Trophoblast cell (in vitro differentiated cells and primary cell): Measurements from ENCODE around the gene ATP6AP2.

Source experiments
- DNase-seq, 2 donors: peaks; one replicate each; pipeline ENCODE4 v3.0.0-alpha.2; 2016
- H2AFZ ChIP-seq: 2 replicates; pipeline ENCODE4 v1.6.1; 2013; ENCODE audit warnings: low read length, moderate library complexity, mild to moderate bottlenecking; ENCODE audit not compliant: insufficient read depth, poor library complexity
- H2AK5ac ChIP-seq: 2 replicates; pipeline ENCODE4 v1.6.1; 2013; ENCODE audit warnings: mild to moderate bottlenecking, low read length
- H2BK120ac ChIP-seq: 2 replicates; pipeline ENCODE4 v1.6.1; 2013; ENCODE audit warnings: low read length, mild to moderate bottlenecking, moderate library complexity; ENCODE audit not compliant: insufficient read depth, poor library complexity
- H2BK12ac ChIP-seq: 2 replicates; pipeline ENCODE4 v1.6.1; 2013; ENCODE audit warnings: mild to moderate bottlenecking, low read length, moderate library complexity
- H2BK5ac ChIP-seq: 2 replicates; pipeline ENCODE4 v1.6.1; 2013; ENCODE audit warnings: low read length, low read depth, moderate library complexity, mild to moderate bottlenecking; ENCODE audit not compliant: poor library complexity
- H3K14ac ChIP-seq: 2 replicates; pipeline ENCODE4 v1.6.1; 2013; ENCODE audit warnings: mild to moderate bottlenecking, low read length
- H3K18ac ChIP-seq: 2 replicates; pipeline ENCODE4 v1.6.1; 2013; ENCODE audit warnings: mild to moderate bottlenecking, low read length
- H3K23ac ChIP-seq: 2 replicates; pipeline ENCODE4 v1.6.1; 2013; ENCODE audit warnings: low read length
- H3K27ac ChIP-seq: 2 replicates; pipeline ENCODE4 v1.5.1; 2013; ENCODE audit warnings: low read depth, mild to moderate bottlenecking, inconsistent platforms, low read length, moderate library complexity
- H3K27me3 ChIP-seq: 2 replicates; pipeline ENCODE4 v1.6.1; 2013; ENCODE audit warnings: inconsistent platforms, mild to moderate bottlenecking, low read length, moderate library complexity; ENCODE audit not compliant: insufficient read depth
- H3K36me3 ChIP-seq, 2 experiments: 1 replicate in 1 of 2; 2 replicates in 1 of 2; pipeline ENCODE4 v1.6.1; 2013; ENCODE audit warnings: low read length in 2 of 2, mild to moderate bottlenecking in 2 of 2, moderate library complexity in 1 of 2; ENCODE audit not compliant: insufficient read depth in 2 of 2, control insufficient read depth in 1 of 2
- H3K4ac ChIP-seq: 2 replicates; pipeline ENCODE4 v1.6.1; 2013; ENCODE audit warnings: low read depth, mild to moderate bottlenecking, low read length, moderate library complexity
- H3K4me1 ChIP-seq, 2 experiments: 1 replicate in 1 of 2; 2 replicates in 1 of 2; pipeline ENCODE4 v1.6.1; 2013; ENCODE audit warnings: low read length in 2 of 2, mild to moderate bottlenecking in 2 of 2, moderate library complexity in 1 of 2; ENCODE audit not compliant: insufficient read depth in 2 of 2, control insufficient read depth in 1 of 2
- H3K4me2 ChIP-seq: 2 replicates; pipeline ENCODE4 v1.6.1; 2013; ENCODE audit warnings: inconsistent platforms, mild to moderate bottlenecking, low read length, moderate library complexity
- H3K4me3 ChIP-seq: 2 replicates; pipeline ENCODE4 v1.5.1; 2013; ENCODE audit warnings: mild to moderate bottlenecking, low read depth, low read length, inconsistent platforms
- H3K79me1 ChIP-seq: one replicate; pipeline ENCODE4 v1.6.1; 2013; ENCODE audit warnings: low read length
- H3K79me2 ChIP-seq: 2 replicates; pipeline ENCODE4 v1.6.1; 2013; ENCODE audit warnings: low read length, mild to moderate bottlenecking; ENCODE audit not compliant: control insufficient read depth, insufficient read depth, poor library complexity
- H3K9ac ChIP-seq: 2 replicates; pipeline ENCODE4 v1.6.1; 2013; ENCODE audit warnings: mild to moderate bottlenecking, low read length
- H3K9me3 ChIP-seq: 2 replicates; pipeline ENCODE4 v1.6.1; 2013; ENCODE audit warnings: low read depth, mild to moderate bottlenecking, control low read depth, inconsistent platforms, low read length; ENCODE audit not compliant: insufficient read depth
- H4K12ac ChIP-seq: 2 replicates; pipeline ENCODE4 v1.6.1; 2013; ENCODE audit warnings: low read depth, mild to moderate bottlenecking, low read length, moderate library complexity
- H4K8ac ChIP-seq: 2 replicates; pipeline ENCODE4 v1.6.1; 2013; ENCODE audit warnings: low read depth, mild to moderate bottlenecking, low read length, moderate library complexity
- H4K91ac ChIP-seq: one replicate; pipeline ENCODE4 v1.6.1; 2013; ENCODE audit warnings: low read depth, mild to moderate bottlenecking, low read length, moderate library complexity
- WGBS: extraction: QIAGEN DNeasy Blood & Tissue Kit; methylation state at CpG from one replicate; pipeline ENCODE4 v1.1.7; 2013; ENCODE audit warnings: missing lambda C conversion rate; ENCODE audit not compliant: insufficient read length, insufficient coverage; ENCODE audit errors: extremely low coverage; 5-methylcytosine and 5-hydroxymethylcytosine counted together

Gene ATP6AP2

GRCh38 chrX:40576291-40576690 is 4.5 kb upstream of the ATP6AP2 start:
- no peak overlapping the region for H3K9ac ChIP-seq
- H3K27ac ChIP-seq: no peak overlapping the region
- no peaks in the 10 kb centered on the region for H3K4me1 ChIP-seq
- no peak overlapping the region for H3K4me2 ChIP-seq
- no peak overlapping the region for H2BK12ac ChIP-seq
- H2AFZ ChIP-seq: no peak overlapping the region
- no peak overlapping the region for H2BK120ac ChIP-seq
- H3K27me3 ChIP-seq: no peaks in the 10 kb centered on the region
- no peak overlapping the region for H2AK5ac ChIP-seq
- no peak overlapping the region for H3K23ac ChIP-seq
- no peaks in the 10 kb centered on the region for H3K36me3 ChIP-seq
- no peaks in the 10 kb centered on the region for H3K9me3 ChIP-seq
- H3K4me3 ChIP-seq: no peak overlapping the region
- WGBS: no CpG with 5 or more reads among the region's 3 CpGs
- DNase-seq: peak; percentile 9 to 52
- H3K79me1 ChIP-seq: peaks cover 5% of the 10 kb centered on the region
- no peak overlapping the region for H4K12ac ChIP-seq
- no peak overlapping the region for H4K91ac ChIP-seq
- H3K4ac ChIP-seq: no peak overlapping the region
- H3K14ac ChIP-seq: no peak overlapping the region
- no peak overlapping the region for H3K18ac ChIP-seq
- no peak overlapping the region for H4K8ac ChIP-seq
- H2BK5ac ChIP-seq: no peak overlapping the region
- peaks cover 7% of the 10 kb centered on the region for H3K79me2 ChIP-seq

- H3K9me3 ChIP-seq: no peaks in the 10 kb centered on the region
- H3K27me3 ChIP-seq: no peaks in the 10 kb centered on the region
- H4K8ac ChIP-seq: no peak overlapping the region
- H4K91ac ChIP-seq: no peak overlapping the region
- H3K4ac ChIP-seq: no peak overlapping the region
- WGBS: no CpG with 5 or more reads among the region's 7 CpGs
- no peak overlapping the region for H3K18ac ChIP-seq
- H3K36me3 ChIP-seq: no peaks in the 10 kb centered on the region
- H3K4me2 ChIP-seq: no peak overlapping the region
- H4K12ac ChIP-seq: no peak overlapping the region
- H3K14ac ChIP-seq: no peak overlapping the region
- H3K9ac ChIP-seq: no peak overlapping the region
- H3K79me1 ChIP-seq: peaks cover 5% of the 10 kb centered on the region
- peaks cover 7% of the 10 kb centered on the region for H3K79me2 ChIP-seq
- no peak overlapping the region for H3K4me3 ChIP-seq
- DNase-seq: peak in 1 of 2 donors; percentile 9
- H3K23ac ChIP-seq: no peak overlapping the region
- H3K4me1 ChIP-seq: peaks cover 0 to 4% of the 10 kb centered on the region in 2 experiments
- H3K27ac ChIP-seq: no peak overlapping the region
- H2BK120ac ChIP-seq: no peak overlapping the region
- no peak overlapping the region for H2BK12ac ChIP-seq
- no peak overlapping the region for H2AK5ac ChIP-seq
- H2BK5ac ChIP-seq: no peak overlapping the region
- H2AFZ ChIP-seq: no peak overlapping the region
Observed at GRCh38 chrX:40578039-40578695, 2.6 kb upstream of the ATP6AP2 start.

GRCh38 chrX:40579141-40579540 is 1.6 kb upstream of the ATP6AP2 start:
- no peak overlapping the region for H3K23ac ChIP-seq
- peaks cover 7% of the 10 kb centered on the region for H3K79me2 ChIP-seq
- H3K9me3 ChIP-seq: no peaks in the 10 kb centered on the region
- no peak overlapping the region for H2BK5ac ChIP-seq
- H4K8ac ChIP-seq: no peak overlapping the region
- H3K4me3 ChIP-seq: no peak overlapping the region
- H2BK120ac ChIP-seq: no peak overlapping the region
- no peak overlapping the region for H4K91ac ChIP-seq
- H3K4me1 ChIP-seq: peaks cover 0 to 4% of the 10 kb centered on the region in 2 experiments
- no peaks in the 10 kb centered on the region for H3K27me3 ChIP-seq
- no peak overlapping the region for H2BK12ac ChIP-seq
- DNase-seq: no peak
- no peak overlapping the region for H2AFZ ChIP-seq
- no peaks in the 10 kb centered on the region for H3K36me3 ChIP-seq
- no peak overlapping the region for H3K27ac ChIP-seq
- H2AK5ac ChIP-seq: no peak overlapping the region
- no peak overlapping the region for H3K14ac ChIP-seq
- peaks cover 5% of the 10 kb centered on the region for H3K79me1 ChIP-seq
- no peak overlapping the region for H4K12ac ChIP-seq
- H3K4me2 ChIP-seq: no peak overlapping the region
- no peak overlapping the region for H3K18ac ChIP-seq
- no peak overlapping the region for H3K4ac ChIP-seq
- no CpG with 5 or more reads among the region's 3 CpGs for WGBS
- no peak overlapping the region for H3K9ac ChIP-seq

GRCh38 chrX:40579900-40580536 is 752 bp upstream of the ATP6AP2 start:
- DNase-seq: peak in 1 of 2 donors; percentile 10
- H3K36me3 ChIP-seq: no peaks in the 10 kb centered on the region
- no CpG with 5 or more reads among the region's 12 CpGs for WGBS
- no peak overlapping the region for H2BK120ac ChIP-seq
- no peaks in the 10 kb centered on the region for H3K9me3 ChIP-seq
- peak overlapping the region; percentile 83 for H2AFZ ChIP-seq
- peaks cover 0 to 4% of the 10 kb centered on the region in 2 experiments for H3K4me1 ChIP-seq
- H3K4me3 ChIP-seq: peak overlapping the region; percentile 90
- no peaks in the 10 kb centered on the region for H3K27me3 ChIP-seq
- peak overlapping the region; percentile 73 for H2BK5ac ChIP-seq
- peak overlapping the region; percentile 87 for H4K12ac ChIP-seq
- no peak overlapping the region for H3K23ac ChIP-seq
- peaks cover 5% of the 10 kb centered on the region for H3K79me1 ChIP-seq
- peak overlapping the region; percentile 64 for H3K4me2 ChIP-seq
- no peak overlapping the region for H2BK12ac ChIP-seq
- peak overlapping the region; percentile 58 for H4K91ac ChIP-seq
- H3K4ac ChIP-seq: peak overlapping the region; percentile 35
- no peak overlapping the region for H2AK5ac ChIP-seq
- peaks cover 7% of the 10 kb centered on the region for H3K79me2 ChIP-seq
- no peak overlapping the region for H3K27ac ChIP-seq
- no peak overlapping the region for H3K18ac ChIP-seq
- H4K8ac ChIP-seq: peak overlapping the region; percentile 98
- H3K9ac ChIP-seq: no peak overlapping the region
- peak overlapping the region; percentile 67 for H3K14ac ChIP-seq
